Measurements from ENCODE around the gene CFAP157.
"Not testable (repeated sequence)": the region's sequence is repeated elsewhere in the genome, so short reads cannot be mapped to it uniquely, and the experiment has no call there.

CFAP157 gene

GRCh38 chr9:127756233-127756632 is 49.4 kb downstream of the CFAP157 start:
- no peaks in the 10 kb centered on the region for H4K20me1 ChIP-seq (ENCODE audit: insufficient read depth, low read length)
- H3K4me2 ChIP-seq (ENCODE audit: low read depth, low read length): no peak overlapping the region
- H3K9me3 ChIP-seq (replicated peaks; ENCODE audit: insufficient read depth, low read length): no peaks in the 10 kb centered on the region
- no peaks in the 10 kb centered on the region for H3K27me3 ChIP-seq (replicated peaks; ENCODE audit: insufficient read depth, low read length)
- H3K79me2 ChIP-seq (ENCODE audit: low read length): no peaks in the 10 kb centered on the region
- no peak overlapping the region for H3K9ac ChIP-seq (ENCODE audit: low read length)
- no peak for DNase-seq
- TF ChIP-seq, protein P1, sequence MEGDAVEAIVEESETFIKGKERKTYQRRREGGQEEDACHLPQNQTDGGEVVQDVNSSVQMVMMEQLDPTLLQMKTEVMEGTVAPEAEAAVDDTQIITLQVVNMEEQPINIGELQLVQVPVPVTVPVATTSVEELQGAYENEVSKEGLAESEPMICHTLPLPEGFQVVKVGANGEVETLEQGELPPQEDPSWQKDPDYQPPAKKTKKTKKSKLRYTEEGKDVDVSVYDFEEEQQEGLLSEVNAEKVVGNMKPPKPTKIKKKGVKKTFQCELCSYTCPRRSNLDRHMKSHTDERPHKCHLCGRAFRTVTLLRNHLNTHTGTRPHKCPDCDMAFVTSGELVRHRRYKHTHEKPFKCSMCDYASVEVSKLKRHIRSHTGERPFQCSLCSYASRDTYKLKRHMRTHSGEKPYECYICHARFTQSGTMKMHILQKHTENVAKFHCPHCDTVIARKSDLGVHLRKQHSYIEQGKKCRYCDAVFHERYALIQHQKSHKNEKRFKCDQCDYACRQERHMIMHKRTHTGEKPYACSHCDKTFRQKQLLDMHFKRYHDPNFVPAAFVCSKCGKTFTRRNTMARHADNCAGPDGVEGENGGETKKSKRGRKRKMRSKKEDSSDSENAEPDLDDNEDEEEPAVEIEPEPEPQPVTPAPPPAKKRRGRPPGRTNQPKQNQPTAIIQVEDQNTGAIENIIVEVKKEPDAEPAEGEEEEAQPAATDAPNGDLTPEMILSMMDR (IDR thresholded peaks at IDR 0.05; ENCODE audit: low read length): no peak
- TF ChIP-seq EZH2 (optimal IDR thresholded peaks at IDR 0.05; ENCODE audit: low read depth, low read length) (no peak), EZH2phosphoT487 (IDR thresholded peaks at IDR 0.05; ENCODE audit: low read length) (no peak)
- H3K4me3 ChIP-seq (ENCODE audit: low read length): no peak overlapping the region
- no peaks in the 10 kb centered on the region for H3F3A ChIP-seq (ENCODE audit: insufficient read depth, low read length)
- H3K27ac ChIP-seq (ENCODE audit: low read length): no peak overlapping the region
- H2AFZ ChIP-seq (ENCODE audit: low read length): no peak overlapping the region
- no peaks in the 10 kb centered on the region for H3K9me2 ChIP-seq (replicated peaks; ENCODE audit: insufficient read depth, low read length)
- H3K36me3 ChIP-seq (replicated peaks; ENCODE audit: insufficient read depth, low read length): no peaks in the 10 kb centered on the region
- H3K4me1 ChIP-seq (ENCODE audit: low read length): no peaks in the 10 kb centered on the region

- H3K9me3 ChIP-seq (replicated peaks; ENCODE audit: insufficient read depth, low read length); H4K20me1 ChIP-seq (ENCODE audit: insufficient read depth, low read length); H3F3A ChIP-seq (ENCODE audit: insufficient read depth, low read length): not testable (repeated sequence)
Observed at GRCh38 chr9:127756776-127757175, 50.0 kb downstream of the CFAP157 start.

GRCh38 chr9:127758843-127759242 is 52.1 kb downstream of the CFAP157 start:
- no peak overlapping the region for H3K4me2 ChIP-seq (ENCODE audit: low read depth, low read length)
- H2AFZ ChIP-seq (ENCODE audit: low read length): no peak overlapping the region
- no peaks in the 10 kb centered on the region for H3K4me1 ChIP-seq (ENCODE audit: low read length)
- H3K9ac ChIP-seq (ENCODE audit: low read length): no peak overlapping the region
- H3K79me2 ChIP-seq (ENCODE audit: low read length): no peaks in the 10 kb centered on the region
- H4K20me1 ChIP-seq (ENCODE audit: insufficient read depth, low read length): no peaks in the 10 kb centered on the region
- no peaks in the 10 kb centered on the region for H3K9me2 ChIP-seq (replicated peaks; ENCODE audit: insufficient read depth, low read length)
- H3K9me3 ChIP-seq (replicated peaks; ENCODE audit: insufficient read depth, low read length): no peaks in the 10 kb centered on the region
- DNase-seq: no peak
- H3F3A ChIP-seq (ENCODE audit: insufficient read depth, low read length): no peaks in the 10 kb centered on the region
- no peak overlapping the region for H3K27ac ChIP-seq (ENCODE audit: low read length)
- TF ChIP-seq EZH2phosphoT487 (IDR thresholded peaks at IDR 0.05; ENCODE audit: low read length) (no peak), EZH2 (optimal IDR thresholded peaks at IDR 0.05; ENCODE audit: low read depth, low read length) (no peak)
- TF ChIP-seq, protein P1 (IDR thresholded peaks at IDR 0.05; ENCODE audit: low read length): no peak
- H3K4me3 ChIP-seq (ENCODE audit: low read length): no peak overlapping the region
- no peaks in the 10 kb centered on the region for H3K36me3 ChIP-seq (replicated peaks; ENCODE audit: insufficient read depth, low read length)
- no peaks in the 10 kb centered on the region for H3K27me3 ChIP-seq (replicated peaks; ENCODE audit: insufficient read depth, low read length)

More at GRCh38 chr9:127756776-127757175, 50.0 kb downstream of the CFAP157 start:
- not testable (repeated sequence) for H3K4me2 ChIP-seq (ENCODE audit: low read depth, low read length); H3K9me2 ChIP-seq (replicated peaks; ENCODE audit: insufficient read depth, low read length); H3K9ac ChIP-seq (ENCODE audit: low read length); H2AFZ ChIP-seq (ENCODE audit: low read length); DNase-seq; H3K79me2 ChIP-seq (ENCODE audit: low read length); H3K27me3 ChIP-seq (replicated peaks; ENCODE audit: insufficient read depth, low read length); H3K27ac ChIP-seq (ENCODE audit: low read length); H3K36me3 ChIP-seq (replicated peaks; ENCODE audit: insufficient read depth, low read length); H3K4me3 ChIP-seq (ENCODE audit: low read length); H3K4me1 ChIP-seq (ENCODE audit: low read length)

- Histone ChIP-seq H3F3A (ENCODE audit: insufficient read depth, low read length) (no peaks in the 10 kb centered on the region), H3K9ac (ENCODE audit: low read length) (no peak overlapping the region), H2AFZ (ENCODE audit: low read length) (no peak overlapping the region), H3K79me2 (ENCODE audit: low read length) (no peaks in the 10 kb centered on the region), H4K20me1 (ENCODE audit: insufficient read depth, low read length) (no peaks in the 10 kb centered on the region), H3K4me1 (ENCODE audit: low read length) (no peaks in the 10 kb centered on the region), H3K36me3 (replicated peaks; ENCODE audit: insufficient read depth, low read length) (no peaks in the 10 kb centered on the region), H3K27ac (ENCODE audit: low read length) (no peak overlapping the region), H3K9me3 (replicated peaks; ENCODE audit: insufficient read depth, low read length) (no peaks in the 10 kb centered on the region), H3K4me2 (ENCODE audit: low read depth, low read length) (no peak overlapping the region), H3K27me3 (replicated peaks; ENCODE audit: insufficient read depth, low read length) (no peaks in the 10 kb centered on the region), H3K4me3 (ENCODE audit: low read length) (no peak overlapping the region), H3K9me2 (replicated peaks; ENCODE audit: insufficient read depth, low read length) (no peaks in the 10 kb centered on the region)
- no peak for TF ChIP-seq EZH2phosphoT487 (IDR thresholded peaks at IDR 0.05; ENCODE audit: low read length)
- DNase-seq: no peak
Observed at GRCh38 chr9:127761061-127761460, 54.3 kb downstream of the CFAP157 start.

Measured in MM.1S (cell line).